ENCODE measurements around the gene IER5.

- no peak for TF ChIP-seq GATA3 (IDR thresholded peaks at IDR 0.05; ENCODE audit: low read depth, low read length)
- no peak for TF ChIP-seq GATA2 (IDR thresholded peaks at IDR 0.05; ENCODE audit: low read depth, low read length)
These were observed 39.1 kb upstream of the IER5 start for GRCh38 chr1:181049378-181049777.
